Ovary (tissue), 3 donors: ENCODE data around the gene HPRT1.

Source experiments
- EP300 ChIP-seq: sonication (generic); formaldehyde crosslinking; IDR thresholded peaks from one replicate; pipeline ENCODE4 v1.6.1; 2017; ENCODE audit warnings: antibody characterized with exemption
- POLR2A ChIP-seq: fragments of 450-650 bp; IDR thresholded peaks from one replicate; pipeline ENCODE4 v1.6.1; 2017; ENCODE audit warnings: antibody characterized with exemption, mild to moderate bottlenecking, moderate library complexity
- TF ChIP-seq, protein P1 (sequence below), 3 donors: fragments of 450-650 bp in 2 of 3; fragments of 200-600 bp in 1 of 3; IDR thresholded peaks; one replicate each; pipeline versions ENCODE4 v1.5.1 to v1.8.0; 2016 to 2022; ENCODE audit warnings: antibody characterized with exemption in 3 of 3, mild to moderate bottlenecking in 1 of 3
- donor health status: DM: no; HTN: no; CAD: no.

DNA sequence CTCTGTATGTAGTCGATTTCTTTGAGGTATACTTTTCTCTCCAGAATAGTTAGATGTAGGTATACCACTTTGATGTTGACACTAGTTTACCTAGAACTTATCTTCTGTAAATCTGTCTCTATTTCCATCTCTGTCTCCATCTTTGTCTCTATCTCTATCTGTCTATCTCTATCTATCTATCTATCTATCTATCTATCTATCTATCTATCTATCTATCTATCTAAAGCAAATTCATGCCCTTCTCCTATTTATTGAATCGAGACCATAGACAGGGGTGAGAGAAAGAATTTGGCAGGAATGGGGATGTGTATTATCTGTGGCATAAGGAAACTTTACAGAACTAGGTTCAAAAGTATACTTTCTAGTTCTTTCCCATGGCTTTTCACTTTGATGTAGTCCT is 21.4 kb downstream of the HPRT1 start:
- TF ChIP-seq, protein P1, sequence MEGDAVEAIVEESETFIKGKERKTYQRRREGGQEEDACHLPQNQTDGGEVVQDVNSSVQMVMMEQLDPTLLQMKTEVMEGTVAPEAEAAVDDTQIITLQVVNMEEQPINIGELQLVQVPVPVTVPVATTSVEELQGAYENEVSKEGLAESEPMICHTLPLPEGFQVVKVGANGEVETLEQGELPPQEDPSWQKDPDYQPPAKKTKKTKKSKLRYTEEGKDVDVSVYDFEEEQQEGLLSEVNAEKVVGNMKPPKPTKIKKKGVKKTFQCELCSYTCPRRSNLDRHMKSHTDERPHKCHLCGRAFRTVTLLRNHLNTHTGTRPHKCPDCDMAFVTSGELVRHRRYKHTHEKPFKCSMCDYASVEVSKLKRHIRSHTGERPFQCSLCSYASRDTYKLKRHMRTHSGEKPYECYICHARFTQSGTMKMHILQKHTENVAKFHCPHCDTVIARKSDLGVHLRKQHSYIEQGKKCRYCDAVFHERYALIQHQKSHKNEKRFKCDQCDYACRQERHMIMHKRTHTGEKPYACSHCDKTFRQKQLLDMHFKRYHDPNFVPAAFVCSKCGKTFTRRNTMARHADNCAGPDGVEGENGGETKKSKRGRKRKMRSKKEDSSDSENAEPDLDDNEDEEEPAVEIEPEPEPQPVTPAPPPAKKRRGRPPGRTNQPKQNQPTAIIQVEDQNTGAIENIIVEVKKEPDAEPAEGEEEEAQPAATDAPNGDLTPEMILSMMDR (IDR thresholded peaks at IDR 0.05) = no peak
- no peak for TF ChIP-seq EP300
- TF ChIP-seq POLR2A = no peak
